ENCODE measurements around the gene EPDR1.

Gene EPDR1

GRCh38 chr7:37977243-37977642, 56.8 kb downstream of the EPDR1 start:
- Histone ChIP-seq H3K9me3 (ENCODE audit: control insufficient read depth, low read length) (no peaks in the 10 kb centered on the region), H3K27ac (ENCODE audit: low read depth, low read length, severe bottlenecking) (no peak overlapping the region), H3K4me3 (ENCODE audit: extremely low read depth, insufficient read depth, low read length, poor library complexity, severe bottlenecking) (no peak overlapping the region), H3K36me3 (ENCODE audit: control insufficient read depth, insufficient read depth, low read length) (no peaks in the 10 kb centered on the region), H3K4me1 (ENCODE audit: control insufficient read depth, insufficient read depth, low read length, poor library complexity, severe bottlenecking) (peaks cover 3% of the 10 kb centered on the region)
- WGBS, 2 experiments (ENCODE audit: insufficient coverage in 2 of 2): 90 to 100% methylated on average over 1 of the region's 2 CpGs

- no peak overlapping the region for H3K4me3 ChIP-seq (ENCODE audit: extremely low read depth, insufficient read depth, low read length, poor library complexity, severe bottlenecking)
- H3K9me3 ChIP-seq (ENCODE audit: control insufficient read depth, low read length): no peaks in the 10 kb centered on the region
- H3K36me3 ChIP-seq (ENCODE audit: control insufficient read depth, insufficient read depth, low read length): no peaks in the 10 kb centered on the region
- no peaks in the 10 kb centered on the region for H3K4me1 ChIP-seq (ENCODE audit: control insufficient read depth, insufficient read depth, low read length, poor library complexity, severe bottlenecking)
- no peak overlapping the region for H3K27ac ChIP-seq (ENCODE audit: low read depth, low read length, severe bottlenecking)
These were observed 61.2 kb downstream of the EPDR1 start for GRCh38 chr7:37981664-37982063.

GRCh38 chr7:37982423-37982822, 62.0 kb downstream of the EPDR1 start:
- H3K9me3 ChIP-seq (ENCODE audit: control insufficient read depth, low read length): no peaks in the 10 kb centered on the region
- no peak overlapping the region for H3K4me3 ChIP-seq (ENCODE audit: extremely low read depth, insufficient read depth, low read length, poor library complexity, severe bottlenecking)
- no peaks in the 10 kb centered on the region for H3K36me3 ChIP-seq (ENCODE audit: control insufficient read depth, insufficient read depth, low read length)
- WGBS, 2 experiments (ENCODE audit: insufficient coverage in 2 of 2): 100% methylated on average over 2 to 3 of the region's 3 CpGs
- H3K4me1 ChIP-seq (ENCODE audit: control insufficient read depth, insufficient read depth, low read length, poor library complexity, severe bottlenecking): no peaks in the 10 kb centered on the region
- H3K27ac ChIP-seq (ENCODE audit: low read depth, low read length, severe bottlenecking): no peak overlapping the region

GRCh38 chr7:37984750-37985390, 64.4 kb downstream of the EPDR1 start:
- H3K4me1 ChIP-seq (ENCODE audit: control insufficient read depth, insufficient read depth, low read length, poor library complexity, severe bottlenecking): no peaks in the 10 kb centered on the region
- no peaks in the 10 kb centered on the region for H3K9me3 ChIP-seq (ENCODE audit: control insufficient read depth, low read length)
- 83 to 87% methylated on average over 1 to 4 of the region's 5 CpGs for WGBS, 2 experiments (ENCODE audit: insufficient coverage in 2 of 2)
- H3K36me3 ChIP-seq (ENCODE audit: control insufficient read depth, insufficient read depth, low read length): no peaks in the 10 kb centered on the region
- H3K4me3 ChIP-seq (ENCODE audit: extremely low read depth, insufficient read depth, low read length, poor library complexity, severe bottlenecking): no peak overlapping the region
- H3K27ac ChIP-seq (ENCODE audit: low read depth, low read length, severe bottlenecking): no peak overlapping the region

GRCh38 chr7:37986908-37987330, 66.5 kb downstream of the EPDR1 start:
- Histone ChIP-seq H3K27ac (ENCODE audit: low read depth, low read length, severe bottlenecking) (no peak overlapping the region), H3K9me3 (ENCODE audit: control insufficient read depth, low read length) (no peaks in the 10 kb centered on the region), H3K4me3 (ENCODE audit: extremely low read depth, insufficient read depth, low read length, poor library complexity, severe bottlenecking) (no peak overlapping the region), H3K4me1 (ENCODE audit: control insufficient read depth, insufficient read depth, low read length, poor library complexity, severe bottlenecking) (no peaks in the 10 kb centered on the region), H3K36me3 (ENCODE audit: control insufficient read depth, insufficient read depth, low read length) (no peaks in the 10 kb centered on the region)
- 16 to 46% methylated on average over 2 to 3 of the region's 4 CpGs for WGBS, 2 experiments (ENCODE audit: insufficient coverage in 2 of 2)

- no peak overlapping the region for H3K27ac ChIP-seq (ENCODE audit: low read depth, low read length, severe bottlenecking)
- WGBS, 2 experiments (ENCODE audit: insufficient coverage in 2 of 2): no CpG with 5 or more reads among the region's 1 CpG
- H3K4me1 ChIP-seq (ENCODE audit: control insufficient read depth, insufficient read depth, low read length, poor library complexity, severe bottlenecking): no peaks in the 10 kb centered on the region
- no peak overlapping the region for H3K4me3 ChIP-seq (ENCODE audit: extremely low read depth, insufficient read depth, low read length, poor library complexity, severe bottlenecking)
- H3K36me3 ChIP-seq (ENCODE audit: control insufficient read depth, insufficient read depth, low read length): no peaks in the 10 kb centered on the region
- no peaks in the 10 kb centered on the region for H3K9me3 ChIP-seq (ENCODE audit: control insufficient read depth, low read length)
These were observed 67.3 kb downstream of the EPDR1 start for GRCh38 chr7:37987732-37988131.

- Histone ChIP-seq H3K36me3 (ENCODE audit: control insufficient read depth, insufficient read depth, low read length) (no peaks in the 10 kb centered on the region), H3K4me1 (ENCODE audit: control insufficient read depth, insufficient read depth, low read length, poor library complexity, severe bottlenecking) (no peaks in the 10 kb centered on the region), H3K4me3 (ENCODE audit: extremely low read depth, insufficient read depth, low read length, poor library complexity, severe bottlenecking) (no peak overlapping the region), H3K9me3 (ENCODE audit: control insufficient read depth, low read length) (no peaks in the 10 kb centered on the region), H3K27ac (ENCODE audit: low read depth, low read length, severe bottlenecking) (no peak overlapping the region)
- WGBS, 2 experiments (ENCODE audit: insufficient coverage in 2 of 2): 77 to 93% methylated on average over 2 of the region's 7 CpGs
These were observed 68.5 kb downstream of the EPDR1 start for GRCh38 chr7:37988721-37989650.

GRCh38 chr7:37990337-37990736, 69.9 kb downstream of the EPDR1 start:
- no peaks in the 10 kb centered on the region for H3K36me3 ChIP-seq (ENCODE audit: control insufficient read depth, insufficient read depth, low read length)
- whole genome bisulfite sequencing, 2 experiments (ENCODE audit: insufficient coverage in 2 of 2): 76 to 92% methylated on average over 3 of the region's 3 CpGs
- H3K9me3 ChIP-seq (ENCODE audit: control insufficient read depth, low read length): no peaks in the 10 kb centered on the region
- no peak overlapping the region for H3K4me3 ChIP-seq (ENCODE audit: extremely low read depth, insufficient read depth, low read length, poor library complexity, severe bottlenecking)
- no peak overlapping the region for H3K27ac ChIP-seq (ENCODE audit: low read depth, low read length, severe bottlenecking)
- no peaks in the 10 kb centered on the region for H3K4me1 ChIP-seq (ENCODE audit: control insufficient read depth, insufficient read depth, low read length, poor library complexity, severe bottlenecking)

- no peak overlapping the region for H3K4me3 ChIP-seq (ENCODE audit: extremely low read depth, insufficient read depth, low read length, poor library complexity, severe bottlenecking)
- no peaks in the 10 kb centered on the region for H3K4me1 ChIP-seq (ENCODE audit: control insufficient read depth, insufficient read depth, low read length, poor library complexity, severe bottlenecking)
- H3K36me3 ChIP-seq (ENCODE audit: control insufficient read depth, insufficient read depth, low read length): no peaks in the 10 kb centered on the region
- H3K9me3 ChIP-seq (ENCODE audit: control insufficient read depth, low read length): no peaks in the 10 kb centered on the region
- no peak overlapping the region for H3K27ac ChIP-seq (ENCODE audit: low read depth, low read length, severe bottlenecking)
- WGBS, 2 experiments (ENCODE audit: insufficient coverage in 2 of 2): 90% methylated on average over 2 of the region's 2 CpGs
These were observed 72.6 kb downstream of the EPDR1 start for GRCh38 chr7:37993060-37993501.

GRCh38 chr7:37999673-38000072, 79.2 kb downstream of the EPDR1 start:
- no peaks in the 10 kb centered on the region for H3K9me3 ChIP-seq (ENCODE audit: control insufficient read depth, low read length)
- 67 to 78% methylated on average over 1 of the region's 3 CpGs for WGBS, 2 experiments (ENCODE audit: insufficient coverage in 2 of 2)
- H3K27ac ChIP-seq (ENCODE audit: low read depth, low read length, severe bottlenecking): no peak overlapping the region
- H3K4me3 ChIP-seq (ENCODE audit: extremely low read depth, insufficient read depth, low read length, poor library complexity, severe bottlenecking): no peak overlapping the region
- peaks cover 12% of the 10 kb centered on the region for H3K4me1 ChIP-seq (ENCODE audit: control insufficient read depth, insufficient read depth, low read length, poor library complexity, severe bottlenecking)
- no peaks in the 10 kb centered on the region for H3K36me3 ChIP-seq (ENCODE audit: control insufficient read depth, insufficient read depth, low read length)

GRCh38 chr7:38000272-38000671, 79.8 kb downstream of the EPDR1 start:
- Histone ChIP-seq H3K9me3 (ENCODE audit: control insufficient read depth, low read length) (no peaks in the 10 kb centered on the region), H3K27ac (ENCODE audit: low read depth, low read length, severe bottlenecking) (no peak overlapping the region), H3K4me3 (ENCODE audit: extremely low read depth, insufficient read depth, low read length, poor library complexity, severe bottlenecking) (no peak overlapping the region), H3K4me1 (ENCODE audit: control insufficient read depth, insufficient read depth, low read length, poor library complexity, severe bottlenecking) (peaks cover 12% of the 10 kb centered on the region), H3K36me3 (ENCODE audit: control insufficient read depth, insufficient read depth, low read length) (no peaks in the 10 kb centered on the region)
- 86 to 94% methylated on average over 1 to 2 of the region's 3 CpGs for WGBS, 2 experiments (ENCODE audit: insufficient coverage in 2 of 2)
